OCI-LY7 (cell line): ENCODE data around the gene LGALS9. TPM values are rescaled to one million over a fixed set of nuclear protein-coding genes. Genes with fewer than 3 reads are reported as not detected.
"Not testable (repeated sequence)": the region's sequence is repeated elsewhere in the genome, so short reads cannot be mapped to it uniquely, and the experiment has no call there.

ENCODE experiments used
- BruUV-seq: library from RNA; stranded (reverse); fragments of 400-500 nt; replicated peaks from 2 replicates; lab custom pipeline; 2021; lab: Mats Ljungman, UMichigan
- CTCF ChIA-PET: fragments of 300-600 bp; sonication (Branson Sonifier 250); formaldehyde crosslinking; loops from one replicate; lab custom pipeline; 2022; ENCODE audit warnings: antibody characterized with exemption; ENCODE audit not compliant: unreplicated experiment; lab: Charles Lee
- POLR2A ChIA-PET: fragments of 300-600 bp; sonication (Branson Sonifier 250); formaldehyde crosslinking; loops from one replicate; lab custom pipeline; 2022; ENCODE audit warnings: antibody characterized with exemption; lab: Charles Lee
- DNase-seq: peaks from one replicate; pipeline ENCODE4 v3.0.0-alpha.2; 2015; ENCODE audit warnings: low spot score
- H2AFZ ChIP-seq: fragments of 200-600 bp; sonication (generic), shearing (Covaris generic); 2 replicates; pipeline ENCODE4 v1.6.1; 2014; ENCODE audit warnings: mild to moderate bottlenecking, antibody characterized with exemption, low read length, moderate library complexity
- H3K27ac ChIP-seq: fragments of 200-600 bp; sonication (generic); 2 replicates; pipeline ENCODE4 v1.5.1; 2014; ENCODE audit warnings: mixed run types, low read depth, mild to moderate bottlenecking, moderate library complexity, low read length, inconsistent platforms; ENCODE audit not compliant: poor library complexity, severe bottlenecking
- H3K36me3 ChIP-seq: fragments of 200-600 bp; sonication (generic); 2 replicates; pipeline ENCODE4 v1.6.1; 2014; ENCODE audit warnings: mild to moderate bottlenecking, antibody characterized with exemption, low read length, moderate library complexity, mixed read lengths; ENCODE audit not compliant: insufficient read depth
- H3K4me1 ChIP-seq: fragments of 200-600 bp; sonication (generic); 2 replicates; pipeline ENCODE4 v1.5.1; 2014; ENCODE audit warnings: mild to moderate bottlenecking, low read length; ENCODE audit not compliant: insufficient read depth, poor library complexity, severe bottlenecking
- H3K4me2 ChIP-seq: fragments of 200-600 bp; sonication (generic); 2 replicates; pipeline ENCODE4 v1.6.1; 2014; ENCODE audit warnings: mild to moderate bottlenecking, low read length
- H3K4me3 ChIP-seq: fragments of 200-600 bp; sonication (generic); 2 replicates; pipeline ENCODE4 v1.5.1; 2014; ENCODE audit warnings: mild to moderate bottlenecking, low read depth, low read length; ENCODE audit not compliant: poor library complexity, severe bottlenecking
- H3K79me2 ChIP-seq: fragments of 200-600 bp; sonication (generic); 2 replicates; pipeline ENCODE4 v1.6.1; 2016; ENCODE audit warnings: low read depth, mild to moderate bottlenecking, low read length, moderate library complexity, mixed read lengths; ENCODE audit not compliant: insufficient read depth
- H3K9me2 ChIP-seq: fragments of 200-600 bp; sonication (generic); 2 replicates; pipeline ENCODE4 v1.6.1; 2016; ENCODE audit warnings: mild to moderate bottlenecking, low read length, mixed read lengths; ENCODE audit not compliant: insufficient read depth
- H3K9me3 ChIP-seq: fragments of 200-600 bp; sonication (generic); 2 replicates; pipeline ENCODE4 v1.6.1; 2014; ENCODE audit warnings: mild to moderate bottlenecking, mixed run types, low read length, mixed read lengths
- H4K20me1 ChIP-seq: fragments of 200-600 bp; sonication (generic); 2 replicates; pipeline ENCODE4 v1.6.1; 2014; ENCODE audit warnings: mild to moderate bottlenecking, antibody characterized with exemption, low read length, moderate library complexity, mixed read lengths; ENCODE audit not compliant: insufficient read depth
- CTCF ChIP-seq: fragments of 200-600 bp; sonication (generic); conservative IDR thresholded peaks from 2 replicates; pipeline ENCODE4 v1.5.1; 2014; ENCODE audit warnings: mild to moderate bottlenecking, antibody characterized with exemption, low read length, moderate library complexity, mixed read lengths
- EZH2phosphoT487 ChIP-seq: fragments of 200-600 bp; sonication (generic); IDR thresholded peaks from 2 replicates; pipeline ENCODE4 v1.6.1; 2018; ENCODE audit warnings: low read depth, borderline replicate concordance, mild to moderate bottlenecking, mixed run types, antibody characterized with exemption, low read length, moderate library complexity, mixed read lengths
- intact Hi-C: fragments of 100-400 bp; cut with micrococcal nuclease; formaldehyde crosslinking; loops from one replicate; pipeline ENCODE4 v1.10.0; 2022; ENCODE audit not compliant: unreplicated experiment
- total RNA-seq, 2 experiments: library from RNA; depleted of rRNA in 1 of 2; stranded (reverse); fragments of >200 nt in 1 of 2; shearing (Covaris generic) in 1 of 2; gene quantifications; 2 replicates each; pipeline ENCODE4 v1.2.3, GENCODE V29; 2014 to 2022

LGALS9 gene
- total RNA-seq, 2 experiments from 2014 or later = 2.2 to 4.2 TPM

- Histone ChIP-seq H4K20me1 (no peaks in the 10 kb centered on the region), H3K9me3 (no peaks in the 10 kb centered on the region), H3K4me2 (no peak overlapping the region), H3K79me2 (no peaks in the 10 kb centered on the region), H3K27ac (no peak overlapping the region), H3K9me2 (no peaks in the 10 kb centered on the region), H2AFZ (peak overlapping the region; percentile 93), H3K36me3 (no peaks in the 10 kb centered on the region), H3K4me1 (peaks cover 4% of the 10 kb centered on the region), H3K4me3 (no peak overlapping the region)
- no TSS peak for BruUV-seq
- peak; percentile 88 for DNase-seq
- ChIA-PET CTCF (interaction anchor here (1.1 to 1.3 kb wide), 2 partner anchors 76 to 239 kb away, joined by 3 to 4 read pairs; no protein-coding TSS in a partner anchor), POLR2A (interaction anchor here (0.8 kb wide), 1 partner anchor 269 kb away, joined by 3 read pairs; no protein-coding TSS in a partner anchor)
- intact Hi-C loops = loop anchor here (1.0 to 10.0 kb wide), 3 partner anchors 101 to 418 kb away; no protein-coding TSS in a partner anchor
- TF ChIP-seq CTCF (peak; percentile 99), EZH2phosphoT487 (no peak)
Observed at GRCh38 chr17:27654654-27655524, 23.9 kb downstream of the LGALS9 start.

- H3K27ac ChIP-seq, H3K4me3 ChIP-seq, H3K9me2 ChIP-seq, DNase-seq, POLR2A ChIA-PET, CTCF ChIA-PET, H3K79me2 ChIP-seq, H3K4me1 ChIP-seq, BruUV-seq, H3K9me3 ChIP-seq, H2AFZ ChIP-seq, H4K20me1 ChIP-seq, H3K36me3 ChIP-seq, H3K4me2 ChIP-seq: not testable (repeated sequence)
- intact Hi-C loops = loop anchor here (10.0 kb wide), 1 partner anchor 229 kb away; no protein-coding TSS in a partner anchor
Observed at GRCh38 chr17:27655525-27656111, 24.6 kb downstream of the LGALS9 start.

GRCh38 chr17:27656620-27657019 is 25.6 kb downstream of the LGALS9 start:
- H3K9me2 ChIP-seq, H4K20me1 ChIP-seq, H3K4me3 ChIP-seq, POLR2A ChIA-PET, H2AFZ ChIP-seq, DNase-seq, H3K4me2 ChIP-seq, CTCF ChIA-PET, H3K27ac ChIP-seq, H3K9me3 ChIP-seq, H3K79me2 ChIP-seq, H3K36me3 ChIP-seq, H3K4me1 ChIP-seq, BruUV-seq: not testable (repeated sequence)
- intact Hi-C loops = loop anchor here (10.0 kb wide), 1 partner anchor 228 kb away; no protein-coding TSS in a partner anchor
